ENCODE measurements around the gene UQCR10. TPM values are rescaled to one million over a fixed set of nuclear protein-coding genes. Genes with fewer than 3 reads are reported as not detected.

UQCR10 gene
- total RNA-seq, 3 donors from 2014 or later (not counting 1 experiment from before 2014, with no cell fraction given): 33.6 to 40.8 (median 35.4) TPM

GRCh38 chr22:29758959-29759358 is 8.2 kb upstream of the UQCR10 start:
- Histone ChIP-seq H3K27ac (ENCODE audit: low read length) (no peak overlapping the region), H3K27me3 (ENCODE audit: control insufficient read depth, insufficient read depth, low read length) (no peaks in the 10 kb centered on the region), H3K4me1 (ENCODE audit: control insufficient read depth, insufficient read depth, low read length) (no peaks in the 10 kb centered on the region), H3K36me3 (ENCODE audit: control insufficient read depth, insufficient read depth, low read length) (no peaks in the 10 kb centered on the region), H3K9me3 (ENCODE audit: control insufficient read depth, insufficient read depth, low read length) (no peaks in the 10 kb centered on the region), H3K4me3 (ENCODE audit: low read length) (no peak overlapping the region)
- ATAC-seq (no peak), DNase-seq (no peak)
- Mint-ChIP-seq H3K36me3 (no peaks in the 10 kb centered on the region), H3K9me3 (no peaks in the 10 kb centered on the region), H3K4me3 (no peak overlapping the region), H3K4me1 (peaks cover 5 to 15% of the 10 kb centered on the region in 2 donors), H3K27ac (no peak overlapping the region), H3K27me3 (ENCODE audit: low read depth in 2 of 2) (no peaks in the 10 kb centered on the region)
- intact Hi-C loops (cut with micrococcal nuclease): no loop called here
- 89% methylated on average over 4 of the region's 5 CpGs for WGBS (ENCODE audit: insufficient coverage)
- TF ChIP-seq, protein P1, sequence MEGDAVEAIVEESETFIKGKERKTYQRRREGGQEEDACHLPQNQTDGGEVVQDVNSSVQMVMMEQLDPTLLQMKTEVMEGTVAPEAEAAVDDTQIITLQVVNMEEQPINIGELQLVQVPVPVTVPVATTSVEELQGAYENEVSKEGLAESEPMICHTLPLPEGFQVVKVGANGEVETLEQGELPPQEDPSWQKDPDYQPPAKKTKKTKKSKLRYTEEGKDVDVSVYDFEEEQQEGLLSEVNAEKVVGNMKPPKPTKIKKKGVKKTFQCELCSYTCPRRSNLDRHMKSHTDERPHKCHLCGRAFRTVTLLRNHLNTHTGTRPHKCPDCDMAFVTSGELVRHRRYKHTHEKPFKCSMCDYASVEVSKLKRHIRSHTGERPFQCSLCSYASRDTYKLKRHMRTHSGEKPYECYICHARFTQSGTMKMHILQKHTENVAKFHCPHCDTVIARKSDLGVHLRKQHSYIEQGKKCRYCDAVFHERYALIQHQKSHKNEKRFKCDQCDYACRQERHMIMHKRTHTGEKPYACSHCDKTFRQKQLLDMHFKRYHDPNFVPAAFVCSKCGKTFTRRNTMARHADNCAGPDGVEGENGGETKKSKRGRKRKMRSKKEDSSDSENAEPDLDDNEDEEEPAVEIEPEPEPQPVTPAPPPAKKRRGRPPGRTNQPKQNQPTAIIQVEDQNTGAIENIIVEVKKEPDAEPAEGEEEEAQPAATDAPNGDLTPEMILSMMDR (IDR thresholded peaks at IDR 0.05): no peak

- no peaks in the 10 kb centered on the region for H3K9me3 ChIP-seq (ENCODE audit: control insufficient read depth, insufficient read depth, low read length)
- 93% methylated on average over 14 of the region's 15 CpGs for WGBS (ENCODE audit: insufficient coverage)
- Mint-ChIP-seq H3K27ac (no peak overlapping the region), H3K4me3 (no peak overlapping the region), H3K9me3 (no peaks in the 10 kb centered on the region), H3K36me3 (no peaks in the 10 kb centered on the region), H3K4me1 (peaks cover 20 to 25% of the 10 kb centered on the region in 2 donors), H3K27me3 (ENCODE audit: low read depth in 2 of 2) (no peaks in the 10 kb centered on the region)
- ATAC-seq (no peak), DNase-seq (no peak)
- no peaks in the 10 kb centered on the region for H3K36me3 ChIP-seq (ENCODE audit: control insufficient read depth, insufficient read depth, low read length)
- H3K4me3 ChIP-seq (ENCODE audit: low read length): no peak overlapping the region
- H3K27ac ChIP-seq (ENCODE audit: low read length): no peak overlapping the region
- intact Hi-C loops (cut with micrococcal nuclease): loop anchor here (10.0 kb wide), 1 partner anchor 157 kb away; the partner anchor contains the start of gene NF2
- H3K4me1 ChIP-seq (ENCODE audit: control insufficient read depth, insufficient read depth, low read length): peaks cover 12% of the 10 kb centered on the region
- TF ChIP-seq, protein P1 (IDR thresholded peaks at IDR 0.05): no peak
- H3K27me3 ChIP-seq (ENCODE audit: control insufficient read depth, insufficient read depth, low read length): no peaks in the 10 kb centered on the region
These were observed 4.9 kb upstream of the UQCR10 start for GRCh38 chr22:29762263-29762662.

GRCh38 chr22:29765905-29766631 is 1.1 kb upstream of the UQCR10 start:
- no peak for ATAC-seq
- H3K27ac Mint-ChIP-seq: peak overlapping the region; percentile 93 to 99
- H3K36me3 ChIP-seq (ENCODE audit: control insufficient read depth, insufficient read depth, low read length): peaks cover 16% of the 10 kb centered on the region
- TF ChIP-seq, protein P1 (IDR thresholded peaks at IDR 0.05): no peak
- 57% methylated on average over 15 of the region's 15 CpGs for WGBS (ENCODE audit: insufficient coverage)
- no peaks in the 10 kb centered on the region for H3K27me3 Mint-ChIP-seq (ENCODE audit: low read depth in 2 of 2)
- H3K4me3 Mint-ChIP-seq: peak overlapping the region; percentile 95
- no peaks in the 10 kb centered on the region for H3K27me3 ChIP-seq (ENCODE audit: control insufficient read depth, insufficient read depth, low read length)
- H3K36me3 Mint-ChIP-seq: no peaks in the 10 kb centered on the region
- no peaks in the 10 kb centered on the region for H3K9me3 Mint-ChIP-seq
- peak in 1 of 2 donors; percentile 39 for DNase-seq
- no peaks in the 10 kb centered on the region for H3K9me3 ChIP-seq (ENCODE audit: control insufficient read depth, insufficient read depth, low read length)
- intact Hi-C loops (cut with micrococcal nuclease): loop anchor here (10.0 kb wide), 1 partner anchor 161 kb away; the partner anchor contains the start of gene NF2
- H3K4me1 ChIP-seq (ENCODE audit: control insufficient read depth, insufficient read depth, low read length): peaks cover 23% of the 10 kb centered on the region
- H3K4me3 ChIP-seq (ENCODE audit: low read length): peak overlapping the region; percentile 72
- peaks cover 34 to 37% of the 10 kb centered on the region in 2 donors for H3K4me1 Mint-ChIP-seq
- H3K27ac ChIP-seq (ENCODE audit: low read length): peak overlapping the region; percentile 81
